Measurements from ENCODE around the gene RGS7BP.

RGS7BP gene

GRCh38 chr5:64637144-64637543 is 131.3 kb downstream of the RGS7BP start:
- no peak for DNase-seq

- DNase-seq, result no peak
These were observed 132.1 kb downstream of the RGS7BP start for GRCh38 chr5:64637837-64638443.

GRCh38 chr5:64644831-64645230 is 139.0 kb downstream of the RGS7BP start:
- DNase-seq, result no peak

- no peak for DNase-seq
These were observed 140.4 kb downstream of the RGS7BP start for GRCh38 chr5:64646169-64646568.

GRCh38 chr5:64649512-64649911 is 143.7 kb downstream of the RGS7BP start:
- no peak for DNase-seq

DNA sequence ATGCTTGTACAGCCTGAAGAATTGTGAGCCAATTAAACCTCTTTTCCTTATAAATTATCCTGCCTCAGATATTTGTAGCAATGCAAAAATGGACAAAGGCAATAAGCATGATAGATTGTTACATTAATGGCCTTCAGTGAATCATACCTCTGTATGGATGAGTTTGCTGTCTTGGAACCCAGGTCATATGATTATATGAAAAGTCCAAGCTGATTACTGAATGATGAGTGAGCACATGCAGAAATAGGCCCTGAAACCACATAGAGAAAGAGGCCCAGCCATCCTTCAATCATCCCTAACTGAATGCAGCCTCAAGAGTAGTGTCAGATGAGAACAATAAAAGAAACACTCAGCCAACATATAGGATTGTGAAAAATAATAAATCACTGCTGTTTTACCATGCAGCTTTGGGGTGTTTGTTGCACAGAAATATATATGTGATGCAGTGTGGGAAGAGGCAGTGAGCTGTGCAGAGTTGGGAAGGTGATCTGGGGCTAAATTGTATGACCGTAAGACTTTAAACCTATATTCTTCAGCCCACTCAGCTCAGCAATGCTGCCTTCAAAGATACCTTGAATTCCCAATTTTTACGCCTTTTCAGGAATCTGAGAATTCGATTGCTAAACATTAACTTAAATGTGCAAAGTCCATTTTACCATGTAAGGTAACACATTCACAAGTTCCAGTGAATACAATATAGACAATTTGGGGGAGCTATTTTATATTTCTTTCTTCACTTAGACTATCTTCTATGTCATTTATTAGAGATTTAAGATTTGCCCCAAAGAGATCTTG is 148.1 kb downstream of the RGS7BP start:
- no peak for DNase-seq

GRCh38 chr5:64654561-64654938 is 148.7 kb downstream of the RGS7BP start:
- no peak for DNase-seq

DNA sequence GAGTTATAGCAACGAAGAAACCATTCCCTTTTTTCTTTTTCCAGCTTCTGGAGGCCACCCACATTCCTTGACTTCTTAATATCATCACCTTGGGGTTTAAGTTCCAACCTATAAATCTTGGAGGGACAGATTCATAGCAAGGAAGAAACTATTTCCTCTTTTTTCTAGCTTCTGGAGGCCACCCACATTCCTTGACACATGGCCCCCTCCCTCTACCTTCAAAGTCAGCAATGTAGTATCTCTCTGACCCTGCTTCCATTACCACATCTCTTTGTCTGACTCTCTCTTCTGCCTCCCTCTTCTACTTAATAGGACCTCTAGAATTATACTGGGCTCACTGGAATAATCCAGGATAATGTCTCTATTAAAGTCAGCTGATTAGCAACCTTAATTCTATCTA is 149.8 kb downstream of the RGS7BP start:
- no peak for DNase-seq

DNA sequence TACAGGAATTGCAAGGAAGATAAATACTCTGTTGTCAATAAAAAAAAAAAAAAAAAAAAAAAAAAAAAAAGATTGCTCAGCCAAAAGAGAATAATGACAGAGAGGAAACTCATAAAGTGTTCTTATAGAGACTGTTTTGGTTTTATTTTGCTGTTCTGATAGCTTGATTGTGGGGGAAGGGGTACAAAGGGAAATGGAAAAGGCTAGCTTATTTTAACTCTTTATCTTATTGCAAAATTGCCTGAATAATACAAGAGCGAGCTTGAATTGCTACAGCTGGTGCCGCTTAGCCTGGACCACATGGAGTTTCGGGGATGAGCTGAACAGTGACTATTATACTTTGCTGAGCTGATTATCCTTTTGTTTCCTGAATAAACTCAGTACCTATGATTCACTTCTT is 153.5 kb downstream of the RGS7BP start:
- no peak for DNase-seq
